H1 (cell line): Measurements from ENCODE around the gene MAPK11. TPM values are rescaled to one million over a fixed set of nuclear protein-coding genes. Genes with fewer than 3 reads are reported as not detected.

Experiments used
- CBX5 ChIP-seq: fragments of 300-800, 300-1000 bp; sonication (generic); IDR thresholded peaks from 2 replicates; pipeline ENCODE4 v1.7.1; 2016; ENCODE audit warnings: antibody characterized with exemption, low read length, low read depth
- CHD7 ChIP-seq: fragments of 300-600 bp; sonication (generic); IDR thresholded peaks from 2 replicates; pipeline ENCODE4 v1.7.1; 2012; ENCODE audit warnings: low read length, moderate library complexity, mild to moderate bottlenecking, inconsistent platforms; ENCODE audit not compliant: insufficient replicate concordance
- FOSL1 ChIP-seq: IDR thresholded peaks from 2 replicates; pipeline ENCODE4 v1.6.1; 2011; ENCODE audit warnings: mild to moderate bottlenecking, low read depth, low read length, moderate library complexity; ENCODE audit not compliant: insufficient read depth
- GTF2F1 ChIP-seq: IDR thresholded peaks from 2 replicates; pipeline ENCODE4 v1.6.1; 2012; ENCODE audit warnings: low read depth, low read length, improper control_type of control experiment, borderline replicate concordance
- JUND ChIP-seq: IDR thresholded peaks from 2 replicates; pipeline ENCODE4 v1.6.1; 2011; ENCODE audit warnings: mild to moderate bottlenecking, improper control_type of control experiment, low read length
- KDM1A ChIP-seq: fragments of 200-600, 300-600 bp; sonication (generic); IDR thresholded peaks from 2 replicates; pipeline ENCODE4 v1.7.1; 2016; ENCODE audit warnings: mild to moderate bottlenecking, low read length, borderline replicate concordance
- MAX ChIP-seq: IDR thresholded peaks from 2 replicates; pipeline ENCODE4 v1.6.1; 2012; ENCODE audit warnings: inconsistent platforms
- NANOG ChIP-seq: IDR thresholded peaks from 2 replicates; pipeline ENCODE4 v1.6.1; 2011; ENCODE audit warnings: low read length, low read depth, mild to moderate bottlenecking, inconsistent platforms; ENCODE audit not compliant: insufficient read depth, poor library complexity, severe bottlenecking
- POU5F1 ChIP-seq: IDR thresholded peaks from 2 replicates; pipeline ENCODE4 v1.6.1; 2011; ENCODE audit warnings: low read depth, mild to moderate bottlenecking, low read length, moderate library complexity
- SIRT6 ChIP-seq: IDR thresholded peaks from one replicate; pipeline ENCODE4 v1.7.1; 2012; ENCODE audit warnings: low read length, inconsistent platforms
- USF2 ChIP-seq: IDR thresholded peaks from 2 replicates; pipeline ENCODE4 v1.6.1; 2011; ENCODE audit warnings: low read length, improper control_type of control experiment
- polyA plus RNA-seq, 7 experiments: library from polyadenylated mRNA; depleted of rRNA in 3 of 7; stranded (reverse) in 5 of 7; unstranded in 2 of 7; fragments of >200 nt in 5 of 7; fragments of 200-250 nt in 2 of 7; gene quantifications; 1 replicate in 5 of 7; 2 replicates in 1 of 7; 4 replicates in 1 of 7; pipeline versions ENCODE4 v1.2.1 to v1.2.3, GENCODE V29; 2011 to 2013; ENCODE audit warnings: missing spikeins in 2 of 7, mixed read lengths in 2 of 7
- total RNA-seq: library from RNA; stranded (reverse); fragmentation: NEBNext Ultra II Directional; extraction: Animal tissue kit (Norgen Biotek cat#: 25700); gene quantifications from 2 replicates; pipeline ENCODE4 v1.2.1, GENCODE V29; 2021

Gene MAPK11
- total and polyA plus RNA-seq, 2 of the 8 experiments (the other 6 are each of a cell fraction or from before 2014, with no cell fraction given): 0.70 to 1.5 TPM

- no peak for TF ChIP-seq CHD7
- no peak for TF ChIP-seq MAX
- no peak for TF ChIP-seq GTF2F1
- no peak for TF ChIP-seq FOSL1
- no peak for TF ChIP-seq CBX5
- TF ChIP-seq KDM1A: no peak
- TF ChIP-seq SIRT6: no peak
- no peak for TF ChIP-seq POU5F1
- no peak for TF ChIP-seq USF2
- no peak for TF ChIP-seq JUND
- TF ChIP-seq NANOG: no peak
Measured at GRCh38 chr22:50303515-50303847, 33.3 kb upstream of the MAPK11 start (continued).
